ENCODE data around the gene PTH1R. TPM values are rescaled to one million over a fixed set of nuclear protein-coding genes. Genes with fewer than 3 reads are reported as not detected.

PTH1R gene
- polyA plus RNA-seq, 3 donors, result not detected

GRCh38 chr3:46867550-46867898 lies 10.0 kb upstream of the PTH1R start:
- Mint-ChIP-seq H3K4me3 (no peak overlapping the region), H3K27ac (no peak overlapping the region), H3K4me1 (peaks cover 18% of the 10 kb centered on the region), H3K27me3 (ENCODE audit: low read depth in 3 of 3) (peaks cover 2 to 7% (median 6%) of the 10 kb centered on the region in 3 donors), H3K36me3 (no peaks in the 10 kb centered on the region), H3K9me3 (no peaks in the 10 kb centered on the region)
- Histone ChIP-seq H3K36me3 (replicated peaks in 1 of 2; ENCODE audit: control insufficient read depth in 1 of 2, insufficient read depth in 2 of 2, low read length in 2 of 2) (no peaks in the 10 kb centered on the region), H4K20me1 (ENCODE audit: insufficient read depth, low read length) (no peaks in the 10 kb centered on the region), H3K27ac (ENCODE audit: low read depth in 1 of 2, low read length in 2 of 2) (no peak overlapping the region), H3K9ac (ENCODE audit: insufficient read depth, low read length, poor library complexity, severe bottlenecking) (no peak overlapping the region), H3K9me3 (replicated peaks in 1 of 2; ENCODE audit: control insufficient read depth in 1 of 2, insufficient read depth in 1 of 2, low read length in 2 of 2) (no peaks in the 10 kb centered on the region), H3K4me1 (ENCODE audit: control insufficient read depth in 1 of 2, insufficient read depth in 2 of 2, low read length in 2 of 2) (peaks cover 14 to 16% of the 10 kb centered on the region in 2 donors), H2AFZ (ENCODE audit: insufficient read depth, low read depth, low read length, poor library complexity, severe bottlenecking) (no peak overlapping the region), H3K4me2 (replicated peaks; ENCODE audit: extremely low read depth, low read length, poor library complexity, severe bottlenecking) (no peak overlapping the region), H3K79me2 (ENCODE audit: insufficient read depth, low read length) (no peaks in the 10 kb centered on the region), H3K4me3 (replicated peaks in 1 of 3; ENCODE audit: low read depth in 2 of 3, low read length in 3 of 3) (no peak overlapping the region), H3K27me3 (ENCODE audit: control insufficient read depth in 2 of 2, insufficient read depth in 2 of 2, low read length in 2 of 2) (no peaks in the 10 kb centered on the region)
- no peak for TF ChIP-seq CTCF (IDR thresholded peaks at IDR 0.05)
- WGBS (ENCODE audit: insufficient coverage), result 98% methylated on average over 11 of the region's 15 CpGs
- intact Hi-C loops (cut with micrococcal nuclease), result loop anchor here (5.0 to 10.0 kb wide), 2 partner anchors 40 to 447 kb away; no protein-coding TSS in a partner anchor
- no peak for DNase-seq

DNA sequence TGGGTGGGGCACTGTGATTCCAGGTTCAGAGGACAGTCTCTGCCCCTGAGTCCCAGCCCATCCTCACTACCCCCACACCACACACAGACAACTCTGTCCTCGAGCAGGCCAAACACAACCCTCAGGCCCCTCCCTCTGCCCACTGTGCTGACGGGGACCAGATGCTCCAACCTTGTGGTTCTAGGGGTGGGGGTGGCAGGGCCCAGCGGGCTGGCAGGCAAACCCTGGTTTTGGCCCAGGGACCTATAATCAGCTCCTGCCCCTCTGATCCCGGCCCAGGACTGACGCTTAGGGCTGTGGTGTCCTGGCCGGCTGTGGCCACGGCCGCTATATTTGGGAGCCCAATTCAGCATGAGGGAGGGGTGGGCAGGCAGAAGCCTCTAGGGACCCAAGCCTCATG lies 9.2 kb upstream of the PTH1R start:
- H3K27ac Mint-ChIP-seq, result peak overlapping the region in 1 of 7 donors; percentile 30

More for the DNA sequence above, 9.2 kb upstream of the PTH1R start:
- intact Hi-C loops (cut with micrococcal nuclease), result loop anchor here (5.0 to 10.0 kb wide), 2 partner anchors 39 to 447 kb away; no protein-coding TSS in a partner anchor
- H3K9me3 ChIP-seq (replicated peaks in 1 of 2; ENCODE audit: control insufficient read depth in 1 of 2, insufficient read depth in 1 of 2, low read length in 2 of 2), result no peaks in the 10 kb centered on the region
- no peak overlapping the region for H3K27ac ChIP-seq (ENCODE audit: low read depth in 1 of 2, low read length in 2 of 2)
- no peak for DNase-seq
- H3K36me3 Mint-ChIP-seq, result no peaks in the 10 kb centered on the region
- H3K79me2 ChIP-seq (ENCODE audit: insufficient read depth, low read length), result no peaks in the 10 kb centered on the region
- no peak overlapping the region for H3K4me2 ChIP-seq (replicated peaks; ENCODE audit: extremely low read depth, low read length, poor library complexity, severe bottlenecking)
- H3K27me3 Mint-ChIP-seq (ENCODE audit: low read depth in 3 of 3), result peaks cover 5 to 12% (median 9%) of the 10 kb centered on the region in 3 donors
- no peaks in the 10 kb centered on the region for H4K20me1 ChIP-seq (ENCODE audit: insufficient read depth, low read length)
- no peak overlapping the region for H3K9ac ChIP-seq (ENCODE audit: insufficient read depth, low read length, poor library complexity, severe bottlenecking)
- H2AFZ ChIP-seq (ENCODE audit: insufficient read depth, low read depth, low read length, poor library complexity, severe bottlenecking), result no peak overlapping the region
- H3K4me3 Mint-ChIP-seq, result no peak overlapping the region
- peaks cover 22% of the 10 kb centered on the region for H3K4me1 Mint-ChIP-seq
- TF ChIP-seq CTCF (IDR thresholded peaks at IDR 0.05), result no peak
- no peak overlapping the region for H3K4me3 ChIP-seq (replicated peaks in 1 of 3; ENCODE audit: low read depth in 2 of 3, low read length in 3 of 3)
- no peaks in the 10 kb centered on the region for H3K9me3 Mint-ChIP-seq
- H3K36me3 ChIP-seq (replicated peaks in 1 of 2; ENCODE audit: control insufficient read depth in 1 of 2, insufficient read depth in 2 of 2, low read length in 2 of 2), result no peaks in the 10 kb centered on the region
- H3K27me3 ChIP-seq (ENCODE audit: control insufficient read depth in 2 of 2, insufficient read depth in 2 of 2, low read length in 2 of 2), result no peaks in the 10 kb centered on the region
- WGBS (ENCODE audit: insufficient coverage), result 94% methylated on average over 4 of the region's 8 CpGs
- peaks cover 14 to 16% of the 10 kb centered on the region in 2 donors for H3K4me1 ChIP-seq (ENCODE audit: control insufficient read depth in 1 of 2, insufficient read depth in 2 of 2, low read length in 2 of 2)
